ENCODE measurements around the gene CFP. TPM values are rescaled to one million over a fixed set of nuclear protein-coding genes. Genes with fewer than 3 reads are reported as not detected.

The CFP gene
- total RNA-seq, 1 donor from 2014 or later, result 3.0 TPM

GRCh38 chrX:47634871-47635575 is 5.3 kb upstream of the CFP start:
- Histone ChIP-seq H3K36me3 (peaks cover 32% of the 10 kb centered on the region), H3K27me3 (ENCODE audit: low read depth) (no peaks in the 10 kb centered on the region), H3K27ac (replicated peaks) (no peak overlapping the region), H3K4me3 (no peak overlapping the region), H3K4me1 (no peaks in the 10 kb centered on the region), H3K9me3 (replicated peaks) (no peaks in the 10 kb centered on the region)
- no peak for DNase-seq
- no peak for TF ChIP-seq CTCF (IDR thresholded peaks at IDR 0.05; ENCODE audit: borderline replicate concordance)
- intact Hi-C loops (cut with micrococcal nuclease), result no loop called here

- intact Hi-C loops (cut with micrococcal nuclease), result no loop called here
- Histone ChIP-seq H3K27ac (replicated peaks) (no peak overlapping the region), H3K36me3 (peaks cover 23% of the 10 kb centered on the region), H3K4me1 (no peaks in the 10 kb centered on the region), H3K27me3 (ENCODE audit: low read depth) (no peaks in the 10 kb centered on the region), H3K4me3 (no peak overlapping the region), H3K9me3 (replicated peaks) (no peaks in the 10 kb centered on the region)
- no peak for TF ChIP-seq CTCF (IDR thresholded peaks at IDR 0.05; ENCODE audit: borderline replicate concordance)
- no peak for DNase-seq
These were observed 4.2 kb upstream of the CFP start for GRCh38 chrX:47633689-47634590.

GRCh38 chrX:47632666-47633065 is 2.9 kb upstream of the CFP start:
- Histone ChIP-seq H3K27ac (replicated peaks) (no peak overlapping the region), H3K27me3 (ENCODE audit: low read depth) (no peaks in the 10 kb centered on the region), H3K4me3 (no peak overlapping the region), H3K9me3 (replicated peaks) (no peaks in the 10 kb centered on the region), H3K4me1 (no peaks in the 10 kb centered on the region), H3K36me3 (peaks cover 12% of the 10 kb centered on the region)
- intact Hi-C loops (cut with micrococcal nuclease), result no loop called here
- DNase-seq, result no peak
- TF ChIP-seq CTCF (IDR thresholded peaks at IDR 0.05; ENCODE audit: borderline replicate concordance), result no peak

- DNase-seq, result no peak
- no peaks in the 10 kb centered on the region for H3K27me3 ChIP-seq (ENCODE audit: low read depth)
- H3K9me3 ChIP-seq (replicated peaks), result no peaks in the 10 kb centered on the region
- H3K4me1 ChIP-seq, result no peaks in the 10 kb centered on the region
- TF ChIP-seq CTCF (IDR thresholded peaks at IDR 0.05; ENCODE audit: borderline replicate concordance), result no peak
- no peak overlapping the region for H3K4me3 ChIP-seq
- H3K36me3 ChIP-seq, result peaks cover 9% of the 10 kb centered on the region
- intact Hi-C loops (cut with micrococcal nuclease), result no loop called here
- H3K27ac ChIP-seq (replicated peaks), result no peak overlapping the region
These were observed 1.9 kb upstream of the CFP start for GRCh38 chrX:47631676-47632075.

- no peak for DNase-seq
- intact Hi-C loops (cut with micrococcal nuclease), result no loop called here
- no peak for TF ChIP-seq CTCF (IDR thresholded peaks at IDR 0.05; ENCODE audit: borderline replicate concordance)
- Histone ChIP-seq H3K9me3 (replicated peaks) (no peaks in the 10 kb centered on the region), H3K4me1 (no peaks in the 10 kb centered on the region), H3K36me3 (no peaks in the 10 kb centered on the region), H3K27ac (replicated peaks) (no peak overlapping the region), H3K27me3 (ENCODE audit: low read depth) (no peaks in the 10 kb centered on the region), H3K4me3 (peak overlapping the region; percentile 19)
These were observed 748 bp downstream of the CFP start for GRCh38 chrX:47628982-47629381.

Measured in left ventricle myocardium inferior (tissue), 1 donor.